NCI-H460 (cell line): ENCODE measurements around the gene SPAG5. TPM values are rescaled to one million over a fixed set of nuclear protein-coding genes. Genes with fewer than 3 reads are reported as not detected.

Experiments used
- DNase-seq: peaks from one replicate; pipeline ENCODE4 v3.0.0-alpha.2; 2016; ENCODE audit warnings: low read depth; ENCODE audit errors: extremely low read depth
- total RNA-seq: library from RNA; depleted of rRNA; stranded (reverse); fragments of >200 nt; shearing (Covaris generic); gene quantifications from 2 replicates; pipeline ENCODE4 v1.2.3, GENCODE V29; 2014

Gene SPAG5
- total RNA-seq, 1 experiment from 2014 or later = 56.3 TPM

DNA sequence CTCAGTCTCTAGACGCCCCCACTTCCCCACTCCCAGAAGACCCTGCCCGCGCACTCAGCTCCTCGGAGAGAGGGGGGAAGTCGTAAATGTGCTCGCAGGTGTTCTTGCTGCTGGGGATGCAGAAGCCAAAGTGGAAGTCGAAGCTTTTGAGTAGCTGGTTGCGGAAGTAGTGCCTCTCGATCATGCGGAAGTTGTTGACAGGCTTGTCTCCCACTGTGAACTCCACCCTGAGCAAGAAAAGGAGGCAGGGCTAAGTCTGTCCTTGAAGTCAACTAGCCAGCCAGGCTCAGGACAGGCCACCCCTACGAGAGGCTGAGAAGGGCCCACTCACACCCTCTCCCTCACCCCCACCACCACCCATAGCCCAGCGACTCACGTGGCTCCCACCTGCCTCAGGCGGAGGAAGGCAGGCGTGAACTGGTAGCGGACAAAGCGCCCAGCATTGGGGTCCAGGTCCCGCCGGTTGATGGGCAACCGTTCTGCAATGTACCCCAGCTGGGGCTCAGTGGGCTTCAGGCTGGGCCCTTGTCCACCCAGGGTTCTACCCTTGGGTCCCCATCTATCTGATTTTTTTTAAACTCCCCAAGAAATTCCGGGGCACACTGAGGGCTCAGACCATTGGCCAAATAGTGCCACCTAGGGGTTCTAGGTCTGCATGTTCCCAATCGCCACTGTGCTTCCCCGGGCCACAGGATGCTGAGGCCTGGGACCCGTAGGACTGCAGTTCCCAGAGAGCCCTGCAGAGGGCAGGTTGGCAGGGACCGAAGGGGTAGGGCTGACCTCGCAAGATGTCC is 51.0 kb downstream of the SPAG5 start:
- peak; percentile 85 for DNase-seq

DNA sequence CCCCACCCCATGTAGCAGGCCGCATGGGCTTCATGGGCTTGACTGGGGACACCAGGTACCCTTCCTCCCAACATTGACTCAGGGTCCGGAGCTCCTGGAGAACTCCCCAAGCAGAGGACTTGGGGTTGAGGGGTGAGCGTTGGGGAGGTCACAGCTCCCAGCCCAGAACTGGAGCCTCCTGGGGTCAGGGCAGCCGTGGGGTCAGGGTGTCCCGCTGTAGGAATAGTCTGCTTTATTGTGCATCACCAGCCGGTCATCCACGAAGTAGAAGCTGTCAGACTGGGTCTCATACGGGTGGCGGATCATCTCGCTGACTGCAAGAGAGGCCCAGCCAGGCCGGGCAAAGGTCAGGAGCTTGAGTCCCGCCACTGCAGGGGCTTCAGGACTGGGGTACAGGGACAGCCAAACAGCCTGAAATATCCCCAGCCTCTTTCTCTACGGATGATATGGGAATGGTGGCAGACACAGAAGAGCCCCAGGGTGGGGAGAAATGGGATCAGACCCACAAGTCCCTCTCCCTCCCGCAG is 51.7 kb downstream of the SPAG5 start:
- no peak for DNase-seq

DNA sequence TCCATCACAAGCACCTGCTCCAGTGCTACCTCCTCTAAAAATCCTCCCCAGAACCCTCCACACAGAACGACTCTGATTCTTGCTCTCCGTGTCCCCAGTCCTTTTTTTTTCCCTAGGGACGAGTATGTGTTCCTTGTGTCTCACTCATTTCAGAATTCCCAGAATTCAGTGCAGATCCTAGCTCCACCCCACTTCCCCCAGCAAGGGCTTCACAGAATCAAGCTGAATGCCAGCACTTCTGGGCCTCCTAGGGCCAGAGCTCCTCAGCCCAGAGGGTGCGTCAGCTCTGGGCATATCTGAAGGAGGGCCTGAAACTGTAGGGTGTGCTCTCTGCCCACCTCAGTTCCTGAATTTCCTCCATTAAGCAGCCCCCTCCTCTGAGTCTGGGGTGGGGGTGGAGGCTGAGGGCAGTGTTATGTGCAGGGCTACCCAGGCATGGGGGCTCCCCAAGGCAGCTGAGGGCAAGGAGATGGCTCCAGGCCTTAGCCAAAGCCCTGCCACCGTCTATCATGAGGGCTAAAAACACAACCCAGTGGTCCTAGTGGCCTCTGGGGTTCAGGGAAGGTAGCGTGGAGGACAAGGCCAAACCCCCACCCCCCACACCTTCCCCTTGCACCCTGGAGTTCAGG is 52.9 kb downstream of the SPAG5 start:
- DNase-seq = no peak

DNA sequence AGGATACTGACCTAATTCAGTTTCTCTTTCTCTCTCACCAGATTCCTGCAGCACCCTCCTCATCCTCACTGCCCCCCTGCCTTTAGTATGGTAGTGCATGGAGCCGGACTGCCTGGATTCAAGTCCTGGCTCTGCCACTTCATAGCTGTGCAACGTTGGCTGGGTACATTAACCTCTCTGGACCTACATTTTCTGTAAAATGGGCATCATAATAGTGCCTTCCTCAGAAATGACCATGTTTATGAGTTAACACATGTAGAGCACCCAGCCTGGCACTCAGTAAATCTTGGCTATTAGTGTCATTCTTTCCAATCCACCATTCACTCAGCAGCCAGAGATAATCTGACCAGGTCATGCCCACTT is 53.7 kb downstream of the SPAG5 start:
- no peak for DNase-seq

DNA sequence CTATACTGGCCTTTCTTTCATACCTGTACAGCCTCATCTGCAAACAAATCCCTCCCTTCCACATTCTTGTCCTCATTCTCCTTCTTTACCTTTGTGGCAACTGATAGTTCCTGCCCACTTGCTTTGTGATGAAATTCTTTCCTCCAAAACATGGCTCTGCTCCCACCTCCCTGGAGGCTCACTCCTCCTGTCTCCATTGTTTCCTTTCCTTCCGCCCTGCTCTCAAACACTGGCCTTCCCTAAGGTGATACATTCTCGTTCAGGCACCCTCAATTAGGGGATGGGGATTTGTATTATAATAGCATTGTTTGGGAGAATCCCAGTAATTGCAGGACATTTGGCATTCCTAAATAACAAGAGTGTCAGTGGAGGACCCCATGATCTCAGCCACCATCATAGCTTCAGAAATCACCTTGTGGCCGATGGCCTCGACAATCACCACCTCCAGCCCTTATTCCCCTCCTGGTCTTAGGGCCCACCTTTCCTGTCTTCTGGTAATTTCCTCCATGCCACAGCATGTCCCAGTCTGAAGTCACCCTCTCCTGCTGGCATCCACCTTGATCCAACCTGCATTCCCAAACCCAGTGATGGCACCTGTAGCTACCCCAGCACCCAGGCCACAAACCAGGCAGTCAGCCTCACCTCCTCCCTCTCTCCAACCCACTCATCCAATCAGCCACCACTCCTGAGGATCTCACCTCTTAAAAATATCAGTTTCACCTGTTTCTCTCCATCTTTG is 54.3 kb downstream of the SPAG5 start:
- no peak for DNase-seq

DNA sequence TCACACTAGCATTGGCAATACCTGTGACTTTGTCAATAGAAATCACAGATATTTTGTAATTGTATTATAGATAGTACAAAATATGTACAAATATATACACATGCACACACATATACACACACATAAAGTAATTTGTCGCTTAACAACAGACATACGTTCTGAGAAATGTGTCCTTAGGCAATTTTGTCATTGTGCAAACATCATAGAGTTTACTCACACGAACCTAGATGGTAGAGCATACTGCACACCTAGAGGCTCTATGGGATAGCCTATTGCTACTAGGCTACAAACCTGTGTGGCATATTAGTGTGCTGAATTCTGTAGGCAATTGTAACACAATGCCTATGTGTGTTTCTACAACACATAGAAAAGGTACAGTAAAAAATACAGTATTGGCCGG is 57.4 kb downstream of the SPAG5 start:
- DNase-seq = no peak

DNA sequence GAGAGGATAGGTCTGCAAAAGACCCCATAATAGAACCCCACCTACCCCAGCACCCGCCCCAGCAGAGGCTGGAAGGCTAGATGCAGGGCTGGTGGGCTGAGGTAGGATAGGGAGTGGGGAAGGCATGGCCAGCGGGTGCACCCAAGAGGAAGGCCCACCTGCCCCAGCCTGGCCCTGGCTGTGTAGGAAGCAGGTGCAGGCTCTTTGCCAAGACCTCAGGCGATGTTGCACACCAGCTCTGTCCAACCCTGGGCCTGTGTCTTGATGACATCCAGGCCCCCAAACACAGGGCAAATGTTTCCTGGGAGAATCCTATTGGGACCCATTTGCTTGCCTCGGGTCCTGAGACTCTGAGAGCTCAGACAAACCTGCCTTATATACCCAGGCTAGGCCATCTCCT is 58.6 kb downstream of the SPAG5 start:
- no peak for DNase-seq

DNA sequence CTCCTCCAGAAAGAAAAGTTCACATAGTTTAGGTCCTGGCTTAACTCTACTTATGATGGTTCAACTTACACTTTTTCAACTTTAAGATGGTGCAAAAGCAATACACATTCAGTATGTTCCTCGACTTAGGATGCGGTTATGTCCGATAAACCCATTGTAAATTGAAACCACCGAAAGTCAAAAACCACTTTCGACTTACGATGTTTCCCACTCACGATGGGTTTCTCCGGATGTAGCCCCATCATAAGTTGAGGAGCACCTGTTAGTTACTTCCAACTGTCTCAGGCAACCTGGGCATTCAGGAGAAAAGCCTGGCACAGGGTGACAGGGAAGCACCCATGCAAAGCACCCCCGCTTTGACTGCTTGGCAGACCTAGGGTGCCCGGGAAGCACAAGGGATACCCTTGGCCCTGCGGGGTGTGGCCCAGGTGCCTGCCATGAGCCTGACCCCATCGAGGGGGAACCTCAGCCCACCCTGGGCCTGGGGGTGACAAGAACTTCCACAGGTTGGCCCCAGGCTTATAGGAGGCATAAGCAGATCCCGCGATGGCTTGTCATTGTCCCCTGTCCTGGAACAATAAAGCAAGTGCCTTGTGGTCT is 60.4 kb downstream of the SPAG5 start:
- no peak for DNase-seq

DNA sequence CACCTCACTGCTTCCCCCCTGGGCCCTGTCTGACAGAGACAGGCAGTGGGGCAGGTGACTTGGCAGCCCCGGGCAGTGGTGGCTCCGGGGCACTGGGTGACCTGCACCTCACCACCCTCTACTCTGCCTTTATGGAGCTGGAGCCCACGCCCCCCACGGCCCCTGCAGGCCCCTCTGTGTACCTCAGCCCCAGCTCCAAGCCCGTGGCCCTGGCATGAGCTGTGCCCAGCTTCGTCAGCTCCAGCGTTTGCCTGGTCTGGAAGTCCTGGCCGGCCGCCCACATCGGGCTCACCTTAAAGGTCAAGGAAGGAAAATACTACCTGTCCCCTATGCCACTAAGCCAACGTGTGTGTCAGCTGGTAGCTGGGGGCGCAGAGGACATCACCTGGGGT is 61.6 kb downstream of the SPAG5 start:
- no peak for DNase-seq

DNA sequence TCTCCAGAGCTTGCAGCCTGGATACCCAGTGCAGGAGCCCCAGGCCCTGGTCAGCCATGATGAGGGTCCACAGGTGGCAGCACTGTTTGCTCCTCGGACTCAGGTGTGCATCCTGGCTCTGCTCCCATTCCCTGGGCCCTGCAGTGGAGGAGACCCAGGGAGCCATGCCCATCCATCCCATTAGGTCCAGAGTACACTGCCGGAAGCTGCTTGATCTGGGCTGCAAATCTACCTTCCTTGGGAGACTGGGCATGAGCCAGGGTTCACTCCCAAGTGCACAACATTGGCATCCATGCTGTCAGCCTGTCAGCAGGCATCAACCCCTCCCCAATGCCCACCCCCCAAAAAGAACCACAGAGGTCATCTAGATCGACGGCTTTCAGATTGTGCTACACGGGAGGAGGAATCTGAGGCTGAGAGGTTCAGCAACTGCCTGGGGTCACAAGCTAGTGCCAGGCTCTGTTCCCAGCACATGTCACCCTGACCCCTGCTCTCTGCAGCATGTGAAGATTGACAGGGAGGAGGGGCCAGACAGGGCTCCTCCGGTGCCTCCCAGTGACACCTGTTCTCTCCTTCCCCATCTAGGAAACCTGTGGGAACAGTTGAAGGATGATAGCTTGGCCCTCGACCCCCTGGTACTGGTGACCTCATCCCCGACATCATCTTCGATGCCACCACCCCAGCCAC is 62.1 kb downstream of the SPAG5 start:
- DNase-seq = no peak

DNA sequence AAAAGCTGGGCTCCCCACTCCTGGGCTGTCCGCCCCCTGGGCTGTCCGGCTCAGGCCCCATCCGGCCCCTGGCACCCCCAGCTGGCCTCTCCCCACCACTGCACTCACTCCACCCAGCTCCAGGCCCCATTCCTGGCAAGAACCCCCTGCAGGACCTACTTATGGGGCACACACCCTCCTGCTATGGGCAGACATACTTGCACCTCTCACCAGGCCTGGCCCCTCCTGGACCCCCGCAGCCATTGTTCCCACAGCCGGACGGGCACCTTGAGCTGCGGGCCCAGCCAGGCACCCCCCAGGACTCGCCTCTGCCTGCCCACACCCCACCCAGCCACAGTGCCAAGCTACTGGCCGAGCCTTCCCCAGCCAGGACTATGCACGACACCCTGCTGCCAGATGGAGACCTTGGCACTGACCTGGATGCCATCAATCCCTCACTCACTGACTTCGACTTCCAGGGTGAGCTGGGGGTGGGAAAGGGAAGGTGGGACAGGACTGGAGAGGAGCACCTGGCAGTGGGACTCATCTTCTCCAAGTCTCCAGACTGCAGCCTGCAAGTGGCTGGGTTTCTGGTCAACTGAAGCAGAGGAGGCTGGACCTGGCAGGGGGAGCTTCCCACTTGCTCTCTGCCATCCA is 64.0 kb downstream of the SPAG5 start:
- no peak for DNase-seq

DNA sequence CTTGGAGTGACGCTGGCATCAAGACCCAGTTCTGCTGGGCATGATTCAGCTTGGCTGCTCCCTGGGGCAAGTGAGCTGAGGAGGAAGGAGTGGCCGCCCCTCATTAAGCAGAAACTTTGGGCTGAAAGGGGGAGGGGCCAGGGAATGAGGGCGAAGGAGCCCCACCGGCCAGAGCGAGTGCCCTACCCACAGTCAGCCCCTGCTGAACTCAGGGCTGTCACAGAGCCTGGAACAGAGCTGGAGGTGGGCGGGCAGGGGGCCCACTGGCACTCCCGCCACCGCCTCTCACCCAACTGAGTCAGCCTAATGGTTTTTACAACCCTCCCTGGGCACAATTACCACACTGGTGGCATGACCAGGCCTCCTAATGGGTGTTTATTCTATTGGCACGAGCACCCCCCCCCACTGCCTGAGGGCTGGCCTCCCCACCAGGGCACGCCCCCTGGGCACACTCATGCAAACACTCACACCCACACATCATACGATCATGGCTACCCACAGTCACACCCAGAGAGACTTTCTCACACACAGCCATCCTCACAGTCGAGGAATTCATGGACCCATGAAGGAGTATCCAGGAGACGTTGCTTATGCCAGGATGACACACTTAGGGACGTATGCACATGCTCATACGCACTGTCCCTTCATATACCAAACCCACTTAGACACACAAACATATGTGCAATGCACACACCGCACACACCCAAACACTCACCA is 65.6 kb downstream of the SPAG5 start:
- DNase-seq = no peak

DNA sequence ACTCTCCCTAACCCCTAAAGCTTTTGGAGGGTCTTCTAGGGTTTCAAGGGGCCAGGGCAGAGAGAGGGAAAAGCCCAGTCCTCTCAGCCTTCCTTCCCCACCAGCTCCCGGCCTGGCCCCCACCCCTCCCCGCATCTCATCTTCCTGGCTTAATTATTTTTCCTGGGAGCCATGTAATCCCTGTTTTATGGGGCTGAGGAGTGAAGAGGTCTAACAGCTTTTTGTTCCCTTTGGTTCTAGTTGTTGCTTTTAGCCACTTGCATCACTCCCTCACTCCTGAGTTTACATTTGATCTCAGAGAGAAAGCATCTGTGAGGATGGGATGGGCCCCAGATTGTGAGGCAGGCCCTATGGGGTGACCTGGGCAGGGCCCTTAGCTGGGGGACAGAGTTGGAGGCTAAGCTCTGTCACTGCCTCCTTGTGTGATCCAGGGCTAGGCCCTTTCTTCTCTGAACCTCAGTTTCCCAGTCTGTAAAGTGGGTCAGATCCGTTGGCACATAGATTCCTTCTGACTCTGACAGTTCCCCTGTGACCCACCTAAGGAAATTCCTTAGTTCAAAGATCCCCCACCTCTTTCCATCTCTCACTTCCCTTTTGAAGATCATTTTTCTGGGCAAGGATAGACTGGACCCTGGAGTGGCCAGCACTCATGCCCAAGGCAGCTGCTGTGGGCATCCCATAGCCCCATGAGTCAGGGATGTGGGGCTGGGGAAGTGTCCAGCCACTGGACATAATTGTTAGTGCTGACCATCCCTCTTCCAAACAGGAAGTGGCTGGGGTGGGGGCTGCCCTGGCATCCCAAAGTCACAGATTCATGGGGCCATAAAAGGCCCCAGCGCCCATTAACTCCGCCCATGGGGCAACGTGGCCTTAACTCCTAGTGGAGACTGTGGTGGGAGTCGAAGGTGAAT is 66.5 kb downstream of the SPAG5 start:
- no peak for DNase-seq

DNA sequence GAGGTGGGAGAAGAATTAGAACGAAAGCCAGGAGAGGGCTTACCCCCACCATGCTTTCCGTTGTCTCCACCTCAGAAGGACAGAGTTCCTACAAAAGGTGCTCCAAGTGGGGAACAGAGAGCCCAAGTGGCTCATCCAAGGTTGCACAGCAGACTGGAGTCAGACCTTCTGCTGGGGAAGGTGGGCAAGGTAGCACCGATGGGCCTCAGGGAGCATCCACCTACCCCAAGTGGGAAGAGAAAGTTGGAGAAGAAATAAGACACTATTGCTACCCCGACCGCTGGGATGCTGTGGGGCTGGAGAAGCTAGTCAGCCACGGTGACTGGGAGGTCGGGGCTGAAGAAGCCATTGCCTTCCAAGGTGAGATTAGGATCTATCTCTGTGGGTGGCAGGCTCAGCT is 67.9 kb downstream of the SPAG5 start:
- DNase-seq = no peak

DNA sequence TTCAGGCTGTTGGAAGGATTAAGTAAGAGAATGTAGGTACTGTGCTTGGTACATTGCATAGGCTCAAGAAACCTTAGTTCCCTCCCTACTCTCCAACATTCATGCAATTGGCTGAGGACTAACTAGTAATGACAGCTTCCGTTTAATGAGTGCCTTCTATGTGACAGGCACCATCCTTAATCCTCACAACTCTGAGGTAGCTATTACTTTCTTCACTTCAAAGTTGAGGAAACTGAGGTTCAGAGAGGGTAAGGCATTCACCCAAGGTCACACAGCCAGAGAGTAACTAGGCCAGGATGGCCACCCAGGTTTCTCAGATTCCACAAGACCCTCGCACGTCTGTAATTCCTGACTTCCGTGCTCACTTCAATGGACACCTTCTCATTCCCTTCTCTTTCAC is 68.6 kb downstream of the SPAG5 start:
- no peak for DNase-seq

DNA sequence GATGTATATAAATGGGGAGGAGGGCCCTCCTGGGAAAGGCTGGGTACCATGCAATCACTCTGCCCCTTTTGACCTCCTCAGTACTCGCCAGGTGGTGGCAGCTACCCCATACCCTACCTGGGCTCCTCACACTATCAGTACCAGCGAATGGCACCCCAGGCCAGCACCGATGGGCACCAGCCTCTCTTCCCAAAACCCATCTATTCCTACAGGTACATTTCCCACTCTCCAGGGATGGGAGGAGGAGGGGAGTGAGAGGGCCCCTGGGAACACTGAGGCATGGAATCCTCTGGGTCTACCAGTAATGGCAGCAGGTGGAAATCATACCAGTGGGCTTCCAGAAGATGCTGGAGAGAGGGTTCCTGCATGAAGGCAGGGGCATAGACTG is 69.8 kb downstream of the SPAG5 start:
- DNase-seq = no peak

DNA sequence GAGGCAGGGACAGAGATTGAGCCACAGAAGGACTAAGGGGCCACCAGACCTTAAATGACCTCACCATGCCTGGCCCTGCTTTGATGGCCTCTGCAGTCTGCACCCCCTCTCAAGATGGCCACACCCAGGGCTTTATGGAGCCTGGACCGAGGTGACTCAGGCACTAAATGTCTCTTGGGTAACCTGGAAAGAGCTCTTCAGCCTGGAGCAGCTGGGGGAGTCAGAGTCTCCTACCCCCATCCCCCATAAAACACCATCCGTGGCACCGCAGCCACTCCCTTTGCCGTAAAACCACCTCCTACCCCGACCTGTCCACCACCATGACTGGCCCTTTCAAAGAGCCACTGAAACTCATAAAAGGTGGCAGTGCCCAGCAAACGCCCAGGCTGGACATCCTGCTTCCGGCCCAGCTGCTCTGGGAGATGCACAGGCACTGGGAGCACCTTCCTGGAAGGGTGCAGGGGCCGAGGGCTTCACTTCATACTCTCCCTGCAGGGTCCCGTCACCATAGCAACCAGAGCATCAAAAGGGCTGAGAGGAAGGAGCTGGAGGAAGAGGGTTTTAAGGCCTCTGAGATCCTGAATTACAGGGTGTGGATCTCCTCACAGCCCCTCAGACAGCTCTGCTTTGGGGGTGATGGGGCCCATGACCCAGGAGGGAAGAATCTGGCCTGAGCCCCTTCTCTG is 70.4 kb downstream of the SPAG5 start:
- no peak for DNase-seq

DNA sequence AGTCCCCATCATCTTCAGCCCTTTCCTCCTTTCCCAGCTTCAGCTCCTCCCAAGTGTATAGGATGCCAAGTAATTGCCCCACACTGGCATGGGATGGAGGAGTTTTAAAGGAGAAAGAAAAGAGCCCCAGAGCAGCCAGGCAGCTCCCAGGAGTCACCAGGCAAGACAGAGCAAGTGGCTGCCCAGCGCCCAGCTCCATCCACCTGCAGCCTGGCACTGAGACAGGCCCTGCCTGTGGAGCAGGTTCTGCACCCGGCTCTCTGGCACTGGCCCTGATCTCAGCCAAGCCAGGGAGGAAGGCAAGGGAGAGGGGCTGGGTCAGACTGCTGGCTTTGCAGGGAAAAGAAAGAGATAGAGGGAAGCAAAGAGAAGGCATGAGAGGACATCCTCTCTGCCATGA is 71.0 kb downstream of the SPAG5 start:
- DNase-seq = no peak
